Brain microvascular endothelial cell (primary cell): ENCODE data around the gene USH2A.

Experiments used
- DNase-seq: peaks from one replicate; pipeline ENCODE4 v3.0.0-alpha.2; 2020
- H3K27ac ChIP-seq: fragments of 250-450 bp; sonication (Bioruptor Pico); 2 replicates; pipeline ENCODE4 v1.5.1; 2020; ENCODE audit warnings: mild to moderate bottlenecking, moderate library complexity
- H3K27me3 ChIP-seq: fragments of 250-450 bp; sonication (Bioruptor Pico); replicated peaks from 2 replicates; pipeline ENCODE4 v1.5.1; 2020; ENCODE audit warnings: mild to moderate bottlenecking
- H3K36me3 ChIP-seq: fragments of 250-450 bp; sonication (Bioruptor Pico); replicated peaks from 2 replicates; pipeline ENCODE4 v1.5.1; 2020; ENCODE audit warnings: mild to moderate bottlenecking
- H3K4me3 ChIP-seq: 2 replicates; pipeline ENCODE4 v1.5.1; 2011; ENCODE audit warnings: low read depth, mild to moderate bottlenecking, control low read depth, low read length, moderate library complexity
- in situ Hi-C: cut with HindIII; loops from 2 replicates; pipeline ENCODE4 v1.10.0; 2017; ENCODE audit warnings: low sequenced_read_pairs, low pct_ligation_motif_present
- TF ChIP-seq, protein P1 (sequence below): IDR thresholded peaks from 2 replicates; pipeline ENCODE4 v1.5.1; 2011; ENCODE audit warnings: low read depth, mild to moderate bottlenecking, moderate library complexity, low read length, control low read depth, inconsistent platforms; ENCODE audit errors: missing control alignments

The USH2A gene

DNA sequence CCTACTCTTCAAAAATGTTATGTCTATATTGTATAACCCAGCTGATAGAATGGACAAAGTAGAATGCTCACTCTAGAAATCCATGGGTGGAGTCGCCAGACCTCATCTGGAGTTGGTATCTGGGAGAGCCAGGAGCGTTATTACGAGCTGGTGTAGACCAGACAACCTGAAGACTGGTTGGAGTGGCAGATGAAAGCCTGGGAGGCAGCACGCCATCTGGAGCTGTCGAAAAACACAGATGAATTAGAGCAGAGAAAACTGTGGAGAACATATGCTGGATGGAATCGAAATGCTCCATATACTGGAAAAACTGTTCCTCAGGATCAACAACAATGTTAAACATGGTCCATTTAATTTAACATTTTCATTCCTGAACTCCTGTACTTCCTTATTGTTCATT lies 522.6 kb downstream of the USH2A start:
- in situ Hi-C loops: no loop called here
- Histone ChIP-seq H3K27ac (no peak overlapping the region), H3K4me3 (no peak overlapping the region), H3K36me3 (no peaks in the 10 kb centered on the region), H3K27me3 (no peaks in the 10 kb centered on the region)
- TF ChIP-seq, protein P1, sequence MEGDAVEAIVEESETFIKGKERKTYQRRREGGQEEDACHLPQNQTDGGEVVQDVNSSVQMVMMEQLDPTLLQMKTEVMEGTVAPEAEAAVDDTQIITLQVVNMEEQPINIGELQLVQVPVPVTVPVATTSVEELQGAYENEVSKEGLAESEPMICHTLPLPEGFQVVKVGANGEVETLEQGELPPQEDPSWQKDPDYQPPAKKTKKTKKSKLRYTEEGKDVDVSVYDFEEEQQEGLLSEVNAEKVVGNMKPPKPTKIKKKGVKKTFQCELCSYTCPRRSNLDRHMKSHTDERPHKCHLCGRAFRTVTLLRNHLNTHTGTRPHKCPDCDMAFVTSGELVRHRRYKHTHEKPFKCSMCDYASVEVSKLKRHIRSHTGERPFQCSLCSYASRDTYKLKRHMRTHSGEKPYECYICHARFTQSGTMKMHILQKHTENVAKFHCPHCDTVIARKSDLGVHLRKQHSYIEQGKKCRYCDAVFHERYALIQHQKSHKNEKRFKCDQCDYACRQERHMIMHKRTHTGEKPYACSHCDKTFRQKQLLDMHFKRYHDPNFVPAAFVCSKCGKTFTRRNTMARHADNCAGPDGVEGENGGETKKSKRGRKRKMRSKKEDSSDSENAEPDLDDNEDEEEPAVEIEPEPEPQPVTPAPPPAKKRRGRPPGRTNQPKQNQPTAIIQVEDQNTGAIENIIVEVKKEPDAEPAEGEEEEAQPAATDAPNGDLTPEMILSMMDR: no peak
- DNase-seq: no peak

DNA sequence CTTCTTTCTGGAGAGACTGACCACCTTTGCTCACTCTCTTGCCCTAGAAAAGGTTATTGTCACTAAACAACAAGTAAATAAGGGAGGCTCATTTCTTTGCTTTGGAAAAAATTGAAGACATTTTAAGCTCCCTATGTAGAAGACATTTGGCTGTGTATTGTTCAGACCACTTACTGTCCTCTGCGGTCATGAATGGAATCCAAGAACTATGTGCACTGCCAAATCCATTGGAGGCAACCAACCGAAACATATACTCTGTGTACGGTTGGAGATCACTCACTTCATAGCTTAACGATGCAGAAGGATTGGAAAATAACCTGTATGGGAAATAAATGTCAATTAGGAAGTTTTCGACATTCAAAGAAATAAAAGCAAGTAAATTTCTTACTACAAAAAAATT lies 523.3 kb downstream of the USH2A start:
- no peak for DNase-seq
- in situ Hi-C loops: no loop called here
- Histone ChIP-seq H3K36me3 (no peaks in the 10 kb centered on the region), H3K4me3 (no peak overlapping the region), H3K27me3 (no peaks in the 10 kb centered on the region), H3K27ac (no peak overlapping the region)
- TF ChIP-seq, protein P1: no peak

DNA sequence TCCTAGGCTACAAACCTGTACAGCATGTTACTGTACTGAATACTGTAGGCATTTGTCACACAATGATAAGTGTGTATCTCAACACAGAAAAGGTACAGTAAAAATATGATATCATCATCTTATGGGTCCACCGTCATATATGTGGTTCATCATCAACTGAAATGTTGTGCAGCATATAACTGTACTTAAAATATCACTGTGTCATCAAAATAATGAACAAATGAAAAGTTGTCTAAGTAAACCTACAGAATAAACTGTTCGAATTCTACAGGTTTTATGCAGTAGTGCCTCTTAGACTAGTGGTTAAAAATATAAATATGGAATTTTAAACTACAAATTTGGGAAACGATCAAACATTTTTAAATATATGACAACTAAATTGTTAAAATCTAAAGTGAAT lies 527.4 kb downstream of the USH2A start:
- in situ Hi-C loops: no loop called here
- Histone ChIP-seq H3K27ac (no peak overlapping the region), H3K4me3 (no peak overlapping the region), H3K36me3 (no peaks in the 10 kb centered on the region), H3K27me3 (no peaks in the 10 kb centered on the region)
- no peak for DNase-seq
- TF ChIP-seq, protein P1: no peak

- no peaks in the 10 kb centered on the region for H3K27me3 ChIP-seq
- in situ Hi-C loops: no loop called here
- no peak overlapping the region for H3K27ac ChIP-seq
- TF ChIP-seq, protein P1: no peak
- H3K4me3 ChIP-seq: no peak overlapping the region
- DNase-seq: no peak
- H3K36me3 ChIP-seq: no peaks in the 10 kb centered on the region
Measured at GRCh38 chr1:215895276-215895675, 528.0 kb downstream of the USH2A start.

DNA sequence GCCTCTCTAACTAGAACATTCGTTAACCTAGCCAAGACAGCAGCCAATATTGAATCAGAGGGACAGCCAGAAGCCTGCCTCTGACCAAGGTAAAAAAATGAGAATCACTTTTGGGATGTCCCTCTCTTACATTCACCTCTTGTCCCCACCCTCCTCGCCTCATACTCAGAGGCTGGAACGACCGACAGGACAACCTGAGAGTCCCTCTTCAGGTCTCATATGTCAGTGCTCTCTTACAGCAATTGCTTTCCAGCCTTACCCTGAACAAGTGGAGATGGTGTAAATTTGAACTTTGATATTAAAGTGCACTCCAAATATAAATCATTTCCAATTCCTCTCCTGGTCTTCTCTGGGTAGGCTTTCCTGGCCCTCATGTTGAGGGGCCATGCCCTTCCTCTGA lies 528.6 kb downstream of the USH2A start:
- no peak for DNase-seq
- in situ Hi-C loops: no loop called here
- H3K36me3 ChIP-seq: no peaks in the 10 kb centered on the region
- H3K27me3 ChIP-seq: no peaks in the 10 kb centered on the region
- no peak overlapping the region for H3K27ac ChIP-seq
- TF ChIP-seq, protein P1: no peak
- H3K4me3 ChIP-seq: no peak overlapping the region

- no peak for DNase-seq
- in situ Hi-C loops: no loop called here
- Histone ChIP-seq H3K27ac (no peak overlapping the region), H3K36me3 (no peaks in the 10 kb centered on the region), H3K27me3 (no peaks in the 10 kb centered on the region), H3K4me3 (no peak overlapping the region)
- TF ChIP-seq, protein P1: no peak
Measured at GRCh38 chr1:215891266-215892057, 531.8 kb downstream of the USH2A start.
